KMS-11 (cell line): Measurements from ENCODE around the gene FAM78A.
"Not testable (repeated sequence)": the region's sequence is repeated elsewhere in the genome, so short reads cannot be mapped to it uniquely, and the experiment has no call there.

Experiments used
- H2AFZ ChIP-seq: fragments of 200-600 bp; sonication (generic); 2 replicates; pipeline ENCODE4 v1.6.1; 2016; ENCODE audit warnings: antibody characterized with exemption, mixed run types, low read depth
- H3K27ac ChIP-seq: fragments of 200-600 bp; sonication (generic); 2 replicates; pipeline ENCODE4 v1.6.1; 2016; ENCODE audit warnings: mild to moderate bottlenecking, mixed run types
- H3K27me3 ChIP-seq: fragments of 200-600 bp; sonication (generic); 2 replicates; pipeline ENCODE4 v1.6.1; 2017; ENCODE audit warnings: mild to moderate bottlenecking, low read depth, mixed run types, moderate library complexity; ENCODE audit not compliant: insufficient read depth
- H3K36me3 ChIP-seq: fragments of 200-600 bp; sonication (generic); 2 replicates; pipeline ENCODE4 v1.6.1; 2017; ENCODE audit warnings: mild to moderate bottlenecking, mixed run types; ENCODE audit not compliant: insufficient read depth
- H3K4me1 ChIP-seq: fragments of 200-600 bp; sonication (generic); 2 replicates; pipeline ENCODE4 v1.6.1; 2016; ENCODE audit warnings: mild to moderate bottlenecking, low read depth, mixed run types; ENCODE audit not compliant: poor library complexity, severe bottlenecking
- H3K4me2 ChIP-seq: fragments of 200-600 bp; sonication (generic); 2 replicates; pipeline ENCODE4 v1.7.0; 2016; ENCODE audit warnings: mild to moderate bottlenecking, mixed run types
- H3K4me3 ChIP-seq: fragments of 200-600 bp; sonication (generic); IDR thresholded peaks from 2 replicates; pipeline ENCODE4 v1.6.1; 2017; ENCODE audit warnings: low read depth, low read length, mixed read lengths; ENCODE audit not compliant: insufficient read depth
- H3K79me2 ChIP-seq: fragments of 200-600 bp; sonication (generic); 2 replicates; pipeline ENCODE4 v1.6.1; 2016; ENCODE audit warnings: low read depth, mixed run types; ENCODE audit not compliant: insufficient read depth
- H3K9ac ChIP-seq: fragments of 200-600 bp; sonication (generic); 2 replicates; pipeline ENCODE4 v1.6.1; 2016; ENCODE audit warnings: mild to moderate bottlenecking, mixed run types
- H4K20me1 ChIP-seq: fragments of 200-600 bp; sonication (generic); 2 replicates; pipeline ENCODE4 v1.6.1; 2016; ENCODE audit warnings: mild to moderate bottlenecking, mixed run types; ENCODE audit not compliant: insufficient read depth
- CTCF ChIP-seq: fragments of 200-600 bp; sonication (generic); conservative IDR thresholded peaks from 2 replicates; pipeline ENCODE4 v1.6.1; 2017; ENCODE audit warnings: low read depth, mild to moderate bottlenecking, antibody characterized with exemption, low read length, moderate library complexity, mixed read lengths

The FAM78A gene

GRCh38 chr9:131266266-131267229, 9.8 kb downstream of the FAM78A start:
- H3K27ac ChIP-seq, result no peak overlapping the region

GRCh38 chr9:131264231-131264630, 12.1 kb downstream of the FAM78A start:
- H4K20me1 ChIP-seq, result no peaks in the 10 kb centered on the region
- H3K36me3 ChIP-seq, result no peaks in the 10 kb centered on the region
- no peaks in the 10 kb centered on the region for H3K79me2 ChIP-seq
- TF ChIP-seq CTCF, result no peak
- no peak overlapping the region for H3K9ac ChIP-seq
- H2AFZ ChIP-seq, result no peak overlapping the region
- H3K27me3 ChIP-seq, result no peaks in the 10 kb centered on the region
- H3K4me1 ChIP-seq, result peaks cover 43% of the 10 kb centered on the region
- H3K4me3 ChIP-seq, result no peak overlapping the region
- H3K27ac ChIP-seq, result no peak overlapping the region
- no peak overlapping the region for H3K4me2 ChIP-seq

More at GRCh38 chr9:131266266-131267229, 9.8 kb downstream of the FAM78A start:
- no peak overlapping the region for H3K4me2 ChIP-seq
- H3K79me2 ChIP-seq, result no peaks in the 10 kb centered on the region
- no peak overlapping the region for H3K4me3 ChIP-seq
- H3K27me3 ChIP-seq, result no peaks in the 10 kb centered on the region
- H2AFZ ChIP-seq, result no peak overlapping the region
- peaks cover 54% of the 10 kb centered on the region for H3K4me1 ChIP-seq
- no peak overlapping the region for H3K9ac ChIP-seq
- H3K36me3 ChIP-seq, result no peaks in the 10 kb centered on the region
- no peak for TF ChIP-seq CTCF
- H4K20me1 ChIP-seq, result no peaks in the 10 kb centered on the region

GRCh38 chr9:131263701-131264100, 12.6 kb downstream of the FAM78A start:
- no peaks in the 10 kb centered on the region for H3K36me3 ChIP-seq
- no peaks in the 10 kb centered on the region for H3K27me3 ChIP-seq
- no peaks in the 10 kb centered on the region for H4K20me1 ChIP-seq
- H3K4me2 ChIP-seq, result no peak overlapping the region
- H2AFZ ChIP-seq, result no peak overlapping the region
- H3K4me1 ChIP-seq, result peaks cover 38% of the 10 kb centered on the region
- H3K4me3 ChIP-seq, result no peak overlapping the region
- H3K9ac ChIP-seq, result no peak overlapping the region
- no peaks in the 10 kb centered on the region for H3K79me2 ChIP-seq
- TF ChIP-seq CTCF, result no peak
- no peak overlapping the region for H3K27ac ChIP-seq

- H3K4me1 ChIP-seq, result peaks cover 31% of the 10 kb centered on the region
- H3K9ac ChIP-seq, H3K27me3 ChIP-seq, H3K36me3 ChIP-seq, H4K20me1 ChIP-seq, H3K79me2 ChIP-seq, H3K4me3 ChIP-seq, H2AFZ ChIP-seq: not testable (repeated sequence)
- H3K4me2 ChIP-seq, result peak overlapping the region; percentile 63
- peak overlapping the region; percentile 50 for H3K27ac ChIP-seq
Measured at GRCh38 chr9:131263033-131263343, 13.3 kb downstream of the FAM78A start.

- Histone ChIP-seq H3K4me2 (peak overlapping the region; percentile 63), H3K27ac (peak overlapping the region; percentile 50), H4K20me1 (no peaks in the 10 kb centered on the region), H3K4me1 (peaks cover 33% of the 10 kb centered on the region), H3K79me2 (no peaks in the 10 kb centered on the region), H3K27me3 (no peaks in the 10 kb centered on the region), H3K4me3 (no peak overlapping the region), H3K9ac (no peak overlapping the region), H2AFZ (no peak overlapping the region; the same call in 1 of the 2 replicates), H3K36me3 (no peaks in the 10 kb centered on the region)
- TF ChIP-seq CTCF, result no peak
Measured at GRCh38 chr9:131262327-131263032, 13.8 kb downstream of the FAM78A start.
